HG02642 (cell line): Measurements from ENCODE around the gene ATP8A2.
A peak's percentile ranks its signal among the peaks of the same experiment; 100 is the strongest.

ENCODE experiments used
- ATAC-seq: cut with Tn5 transposase; IDR thresholded peaks from one replicate; pipeline ENCODE4 v1.9.1; 2021; ENCODE audit warnings: mild to moderate bottlenecking; ENCODE audit not compliant: unreplicated experiment, poor library complexity

The ATP8A2 gene

DNA sequence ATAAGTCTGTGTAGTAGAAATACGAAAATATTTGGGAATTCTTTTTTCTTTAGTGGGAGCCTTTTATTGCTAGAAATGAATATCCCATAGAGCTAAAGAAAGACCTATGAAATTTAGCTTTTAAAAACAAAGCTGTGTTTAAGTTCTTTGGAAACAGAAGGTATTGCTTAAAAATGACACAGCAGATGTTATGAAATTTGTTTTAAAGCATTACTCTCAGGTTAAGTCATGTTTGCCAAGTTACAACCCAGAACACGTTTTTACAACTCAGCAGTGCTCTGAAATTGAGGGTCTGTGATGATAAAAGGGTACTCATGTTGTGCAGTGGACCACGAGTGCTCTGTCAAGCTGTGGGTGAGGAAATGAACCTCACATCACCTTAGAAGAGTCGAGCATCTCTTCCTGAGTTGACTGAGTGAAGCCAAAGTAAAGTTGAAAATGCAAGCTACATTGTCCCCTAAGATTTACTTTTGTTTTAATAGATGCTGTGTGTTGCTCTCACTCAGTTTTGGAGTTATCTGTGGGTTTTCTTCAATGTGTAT, 519.0 kb downstream of the ATP8A2 start:
- no peak for ATAC-seq

DNA sequence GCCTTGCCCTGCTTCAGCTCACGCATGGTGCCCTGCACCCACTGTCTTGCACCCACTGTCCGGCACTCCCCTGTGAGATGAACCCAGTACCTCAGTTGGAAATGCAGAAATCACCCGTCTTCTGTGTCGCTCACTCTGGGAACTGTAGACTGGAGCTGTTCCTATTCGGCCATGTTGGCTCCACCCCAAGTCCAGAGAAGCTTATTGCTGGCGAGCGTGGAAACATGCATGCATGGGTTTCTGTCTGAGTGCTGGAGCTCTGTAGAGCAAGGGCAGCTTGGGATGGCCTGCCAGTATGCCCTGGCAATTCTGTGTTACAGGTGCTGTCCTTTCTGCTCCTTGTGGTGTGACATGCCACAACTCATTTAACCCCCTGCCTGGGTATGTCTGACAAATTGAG, 527.2 kb downstream of the ATP8A2 start:
- no peak for ATAC-seq

DNA sequence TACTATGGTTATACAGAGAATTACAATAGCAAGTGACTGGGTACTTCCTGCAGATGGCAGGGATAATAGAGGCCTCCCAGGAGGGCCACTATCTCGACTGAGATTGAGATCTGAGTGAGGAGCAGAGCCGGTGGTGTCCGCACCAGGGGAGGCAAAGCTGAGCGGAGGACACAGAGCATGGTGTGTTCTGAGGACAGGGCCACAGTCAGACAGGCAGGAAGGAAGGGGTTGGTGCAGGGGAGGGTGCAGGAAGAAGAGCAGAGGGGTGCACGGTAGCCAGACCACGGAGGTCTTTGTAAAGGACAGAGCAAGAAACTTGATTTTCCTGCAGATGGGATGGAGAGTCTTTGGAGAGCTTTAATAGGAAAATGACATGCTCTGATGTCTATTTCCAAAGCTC, 527.7 kb downstream of the ATP8A2 start:
- ATAC-seq = no peak

DNA sequence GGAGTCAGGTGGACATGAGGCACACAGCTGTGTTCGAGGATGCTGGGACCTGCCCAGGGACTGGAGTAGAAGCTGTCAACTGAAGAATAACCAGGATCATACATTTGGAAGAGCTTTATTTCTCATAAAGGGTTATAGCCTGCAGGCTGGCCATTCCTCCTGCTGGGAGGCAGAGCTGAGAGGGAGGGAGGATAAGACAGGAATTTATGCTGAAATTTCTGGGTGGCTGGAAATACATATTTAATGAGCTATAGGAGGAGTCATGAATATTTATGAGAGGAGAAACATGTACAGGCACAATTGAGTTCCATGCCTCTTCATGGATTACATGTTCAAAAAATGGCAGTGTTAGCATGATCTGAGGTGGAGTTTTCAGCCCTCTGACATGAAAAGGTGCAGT, 528.2 kb downstream of the ATP8A2 start:
- ATAC-seq = no peak

DNA sequence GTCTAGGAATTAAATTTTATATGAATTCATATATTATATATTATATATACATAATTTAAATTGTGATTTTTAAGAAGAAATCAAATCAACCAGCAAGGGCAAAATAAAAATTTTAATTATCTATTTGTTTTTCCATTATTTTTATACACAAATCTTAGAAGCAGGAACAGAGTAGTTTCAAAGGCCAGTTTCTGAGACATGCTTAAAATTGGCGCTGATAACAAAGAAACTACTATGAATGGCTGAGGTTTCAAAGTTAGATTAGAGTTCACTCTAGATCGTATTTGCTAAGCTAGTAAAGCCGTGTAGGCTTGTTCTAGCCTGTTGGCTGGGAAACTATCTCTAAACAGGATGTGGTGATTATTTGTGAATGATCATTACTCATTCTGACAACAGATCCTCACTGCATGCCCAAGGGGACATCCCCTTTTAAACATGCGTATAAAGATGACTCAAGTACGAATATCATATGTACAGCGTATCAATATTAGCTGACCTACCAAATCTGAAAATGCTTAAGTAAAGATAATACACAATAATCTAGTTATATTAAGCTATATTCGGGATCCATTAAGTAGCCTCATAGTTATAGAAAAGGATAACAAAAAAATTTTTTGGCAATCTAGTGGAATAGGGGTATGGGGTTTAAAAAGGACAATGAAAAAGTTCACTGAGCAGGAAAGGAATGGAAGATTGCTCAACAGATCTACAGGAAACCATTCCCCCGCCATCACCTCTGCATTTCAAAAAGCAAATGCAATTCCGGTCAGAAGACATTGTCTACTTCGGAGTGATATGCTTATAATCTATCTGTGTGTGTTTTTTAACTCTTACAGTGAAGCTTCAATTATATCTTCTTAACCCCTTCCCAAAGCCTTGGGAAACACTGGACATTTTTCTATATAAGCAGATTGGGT, 529.9 kb downstream of the ATP8A2 start:
- peak; percentile 73 for ATAC-seq

DNA sequence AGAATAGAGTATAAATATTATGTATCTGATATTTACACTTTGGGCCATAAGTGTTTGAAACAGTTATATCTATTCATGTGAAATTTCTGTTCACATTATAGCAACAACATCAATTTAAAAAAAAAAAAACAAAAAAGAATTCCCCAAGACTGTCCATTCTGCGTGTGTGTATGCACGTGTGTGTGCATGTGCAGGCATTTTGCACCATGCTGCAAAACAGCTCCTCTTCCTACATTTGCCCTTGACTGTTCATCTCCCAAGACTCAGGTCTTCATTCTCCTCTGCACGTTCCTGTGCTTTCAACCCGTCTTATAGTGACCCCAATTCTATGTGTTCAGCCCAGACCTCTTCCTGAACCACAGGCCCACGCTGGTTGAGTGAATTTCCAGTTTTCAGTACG, 530.7 kb downstream of the ATP8A2 start:
- no peak for ATAC-seq

DNA sequence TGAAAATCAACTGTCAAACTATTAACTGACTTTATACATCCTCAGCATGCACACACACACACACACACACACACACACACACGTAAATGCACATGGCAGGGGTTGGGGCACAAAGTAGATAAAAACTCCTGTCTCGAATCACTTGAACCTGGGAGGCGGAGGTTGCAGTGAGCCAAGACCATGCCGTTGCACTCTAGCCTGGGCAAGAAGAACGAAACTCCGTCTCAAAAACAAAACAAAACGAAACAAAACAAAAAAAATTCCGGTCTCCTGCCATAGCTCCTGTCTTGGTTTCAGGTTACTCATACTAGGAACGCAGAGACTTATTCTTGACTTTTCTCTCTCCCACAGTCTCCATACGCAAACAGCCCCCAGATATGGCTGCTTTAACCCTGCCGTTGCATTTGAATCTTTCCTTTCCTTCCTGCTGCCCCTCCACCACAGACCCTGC, 531.1 kb downstream of the ATP8A2 start:
- ATAC-seq = no peak

DNA sequence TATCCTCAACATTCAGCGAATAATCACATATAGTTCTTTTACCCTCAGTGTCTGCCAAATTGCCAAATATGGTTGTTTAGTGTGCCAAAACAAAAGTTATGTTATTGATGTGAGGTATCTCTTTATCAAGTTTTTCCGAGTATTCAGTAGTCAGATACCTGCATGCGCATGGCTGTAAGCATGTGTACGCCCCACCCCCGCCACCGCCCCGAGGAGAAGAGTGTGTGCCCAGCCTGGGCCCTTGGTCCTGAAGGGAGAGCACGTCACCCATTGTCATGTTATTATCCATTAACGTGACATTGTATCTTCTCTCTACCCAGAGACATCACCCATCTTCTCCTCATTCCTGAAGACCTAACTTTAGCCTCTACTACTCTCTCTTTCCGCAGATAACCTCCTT, 533.1 kb downstream of the ATP8A2 start:
- ATAC-seq = no peak

DNA sequence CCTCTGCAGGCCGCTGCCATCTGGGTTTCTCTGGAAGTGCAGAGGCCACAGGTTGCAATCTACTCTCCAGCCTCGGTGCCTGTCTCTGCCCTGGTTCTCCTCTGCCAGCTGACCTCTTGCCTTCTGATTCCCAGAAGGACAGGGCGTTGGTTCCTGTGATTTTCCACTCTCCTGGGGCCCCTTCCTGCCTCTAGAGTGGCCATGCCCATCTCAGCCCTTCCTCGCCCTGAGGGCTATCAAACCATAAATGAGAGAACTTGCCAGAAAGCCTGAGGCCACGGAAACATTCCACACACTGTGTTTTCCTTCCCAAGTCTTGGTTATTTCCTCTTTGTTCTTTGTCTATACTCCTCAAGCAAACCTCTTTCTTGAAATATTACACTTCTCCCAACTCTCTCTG, 533.8 kb downstream of the ATP8A2 start:
- ATAC-seq = no peak

DNA sequence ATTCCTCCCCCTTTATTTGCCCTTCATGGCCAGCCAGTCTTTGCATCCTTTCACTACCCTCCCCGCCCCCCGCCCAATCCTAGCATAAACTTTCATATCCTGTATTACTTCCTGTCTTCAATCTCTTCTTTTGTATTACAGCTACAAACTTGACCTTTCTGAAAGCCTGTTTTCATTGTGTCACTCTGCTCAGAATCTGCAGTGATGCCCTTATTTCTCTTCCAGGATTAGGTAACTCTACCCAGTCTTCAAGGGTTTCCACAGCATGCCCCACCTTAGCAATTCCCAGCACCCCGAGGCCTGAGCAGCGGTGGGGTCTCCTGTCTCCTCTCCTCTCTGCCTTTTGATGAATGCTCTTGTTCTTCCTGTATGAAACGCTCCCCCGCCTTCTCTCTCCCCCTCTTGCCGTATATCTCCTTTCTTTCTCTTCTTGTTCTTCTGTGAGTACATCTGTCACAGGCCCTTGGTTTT, 534.5 kb downstream of the ATP8A2 start:
- no peak for ATAC-seq

DNA sequence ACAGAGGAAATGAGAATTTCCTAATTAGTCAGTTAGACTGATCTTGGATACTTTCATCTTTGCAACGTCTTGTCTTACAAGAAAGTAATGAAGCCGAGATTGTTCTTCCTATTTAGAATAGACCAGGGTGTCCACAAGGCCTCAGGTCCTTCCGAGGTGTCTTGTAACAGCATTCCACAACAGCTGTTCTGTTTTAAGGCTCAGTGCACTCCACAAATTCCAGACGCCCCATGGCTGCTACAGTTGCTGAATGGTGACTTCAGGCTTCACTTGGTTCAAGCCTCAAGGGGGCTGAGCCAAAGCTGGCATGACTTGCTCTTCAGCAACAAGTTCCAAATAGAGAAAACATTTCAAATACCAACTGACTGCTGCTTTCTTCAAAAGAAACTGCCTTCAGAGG, 536.6 kb downstream of the ATP8A2 start:
- no peak for ATAC-seq

DNA sequence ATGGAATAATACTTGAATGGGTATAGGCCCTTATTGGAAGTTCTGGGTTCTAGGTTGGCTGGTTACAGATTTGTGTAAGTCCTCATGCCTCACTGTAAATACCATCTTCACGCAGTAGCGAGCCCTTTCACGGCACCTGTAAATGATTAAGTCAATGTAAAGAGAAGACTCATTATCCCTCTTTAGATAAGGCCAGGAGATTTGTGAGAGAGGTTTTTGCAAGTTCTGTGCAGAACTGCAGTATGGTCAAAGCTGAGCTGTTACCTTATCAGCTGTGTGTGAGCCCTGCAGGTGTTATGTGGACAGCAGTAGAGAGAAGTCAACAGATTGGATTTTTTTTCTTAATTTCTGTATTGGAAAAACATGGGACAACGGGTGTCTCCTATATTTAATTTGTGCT, 538.5 kb downstream of the ATP8A2 start:
- no peak for ATAC-seq

DNA sequence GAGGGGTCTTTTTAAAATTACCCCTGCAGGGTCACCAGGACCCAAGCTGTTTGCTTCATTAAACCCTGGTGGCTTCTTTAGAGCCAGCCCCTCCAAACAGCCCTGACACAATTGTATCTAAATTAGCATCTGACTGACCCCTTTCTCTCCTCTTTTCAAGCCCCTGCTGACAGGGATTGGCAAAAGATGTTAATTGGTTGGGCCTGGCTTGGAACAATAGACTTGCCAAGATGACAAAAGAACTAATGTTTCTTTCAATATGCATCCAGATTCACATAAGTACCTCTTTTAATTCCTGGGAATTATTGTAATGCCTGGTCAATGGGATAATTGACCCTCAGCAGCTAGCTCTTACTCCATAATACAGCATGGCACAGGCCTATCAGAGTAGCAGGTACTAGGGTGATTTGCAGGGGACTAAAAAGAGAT, 539.2 kb downstream of the ATP8A2 start:
- ATAC-seq = no peak

DNA sequence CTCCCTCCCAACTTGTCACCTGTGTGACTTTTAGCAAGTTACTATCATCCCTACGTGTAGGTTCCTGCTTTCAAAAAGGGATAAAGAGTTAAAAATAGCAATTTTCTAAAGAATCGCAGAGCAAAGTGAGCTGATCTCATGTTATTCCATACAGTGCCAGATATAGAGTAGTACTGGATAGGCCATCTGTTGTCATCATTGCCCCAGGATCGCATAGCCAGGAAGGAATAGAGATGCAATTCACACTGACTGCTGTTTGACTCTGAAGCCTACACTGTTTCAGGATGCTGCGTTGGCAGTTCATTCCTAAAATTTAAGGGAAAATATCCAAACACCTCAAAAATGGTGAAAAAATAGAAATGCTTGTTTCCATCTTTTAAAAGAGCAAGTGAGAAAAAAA, 541.2 kb downstream of the ATP8A2 start:
- no peak for ATAC-seq

DNA sequence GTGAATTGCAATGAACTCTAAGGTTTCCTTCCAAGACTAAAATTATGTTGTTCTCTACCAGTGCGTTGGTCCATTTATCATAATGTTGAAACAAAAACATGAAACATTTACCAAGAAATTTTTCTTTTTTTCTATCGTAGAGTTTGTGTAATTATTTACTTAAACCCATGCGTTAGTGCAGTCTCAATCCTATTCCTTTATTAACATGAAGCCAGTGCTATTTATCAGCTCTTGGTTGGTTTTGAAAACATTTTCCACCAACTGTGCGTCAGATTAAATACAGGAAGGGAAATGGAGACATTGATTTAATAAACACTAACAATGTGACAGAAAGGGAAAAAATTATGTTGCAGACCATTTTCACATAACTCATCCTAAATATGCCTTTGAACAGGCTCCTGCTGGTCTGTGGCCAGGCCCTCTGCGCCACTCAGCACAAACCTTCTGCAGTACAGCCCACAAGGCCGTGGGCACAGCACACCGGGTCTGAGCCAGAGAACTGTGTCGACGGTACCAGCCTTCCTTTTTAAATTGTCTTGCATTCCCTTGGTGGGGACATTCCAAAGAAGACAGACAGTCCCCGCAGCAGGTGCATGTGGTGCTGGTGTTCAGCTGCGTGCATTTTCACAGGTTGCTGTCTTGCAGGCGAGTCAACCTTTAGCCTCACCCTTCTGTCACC, 544.2 kb downstream of the ATP8A2 start:
- ATAC-seq = no peak

DNA sequence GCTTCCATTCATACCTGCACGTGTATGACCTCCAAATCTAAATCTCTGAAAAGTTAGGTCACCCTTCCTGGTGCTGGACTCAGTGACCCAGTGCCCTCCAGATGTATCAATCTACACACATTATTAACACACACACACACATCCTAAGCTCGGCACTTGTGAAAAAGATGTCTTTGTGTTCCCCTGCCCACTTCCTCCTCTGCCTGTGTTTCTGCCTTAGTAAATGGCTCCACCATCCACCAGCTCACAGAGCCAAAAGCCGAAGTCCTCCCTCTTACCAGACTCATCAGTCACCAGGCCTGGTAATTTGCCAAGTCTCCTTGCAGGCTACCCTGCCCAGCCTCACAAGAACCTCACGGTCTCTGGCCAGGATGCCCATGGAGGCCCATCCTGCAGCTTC, 548.5 kb downstream of the ATP8A2 start:
- no peak for ATAC-seq

DNA sequence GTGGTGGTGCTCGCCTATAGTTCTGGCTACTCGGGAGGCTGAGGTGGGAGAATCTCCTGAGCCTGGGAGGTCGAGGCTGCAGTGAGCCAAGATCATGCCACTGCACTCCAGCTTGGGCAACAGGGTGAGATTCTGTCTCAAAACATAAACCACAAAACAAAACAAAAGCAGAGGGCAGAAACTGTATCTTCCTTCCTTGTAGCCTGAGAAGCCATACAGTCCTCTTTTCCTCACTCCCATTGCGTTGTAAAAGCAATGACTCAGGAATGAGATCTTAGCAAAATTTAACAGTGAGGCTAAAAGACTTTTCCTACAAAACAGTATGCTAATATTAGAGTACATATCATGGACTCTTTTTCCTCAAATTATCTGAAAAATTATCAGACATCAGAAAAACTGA, 549.2 kb downstream of the ATP8A2 start:
- ATAC-seq = no peak

DNA sequence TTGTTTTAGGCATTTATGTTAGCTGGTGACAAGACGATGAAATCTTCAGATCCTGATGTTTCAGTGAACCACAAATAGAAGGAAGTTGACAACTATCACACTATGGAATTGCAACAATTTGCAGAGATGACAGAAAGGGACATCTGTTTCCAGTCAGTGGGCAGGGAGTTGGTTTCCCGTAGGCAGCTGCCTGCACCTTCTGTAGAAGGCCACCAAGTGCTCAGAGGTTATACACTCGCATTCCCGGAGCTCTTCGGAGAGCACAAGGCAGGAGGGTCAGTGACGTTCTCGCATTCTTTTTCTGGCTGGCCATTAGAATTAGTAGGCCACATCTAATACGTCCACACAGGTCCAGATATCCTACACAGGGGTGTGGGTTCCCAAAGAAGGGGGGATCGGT, 550.6 kb downstream of the ATP8A2 start:
- no peak for ATAC-seq

DNA sequence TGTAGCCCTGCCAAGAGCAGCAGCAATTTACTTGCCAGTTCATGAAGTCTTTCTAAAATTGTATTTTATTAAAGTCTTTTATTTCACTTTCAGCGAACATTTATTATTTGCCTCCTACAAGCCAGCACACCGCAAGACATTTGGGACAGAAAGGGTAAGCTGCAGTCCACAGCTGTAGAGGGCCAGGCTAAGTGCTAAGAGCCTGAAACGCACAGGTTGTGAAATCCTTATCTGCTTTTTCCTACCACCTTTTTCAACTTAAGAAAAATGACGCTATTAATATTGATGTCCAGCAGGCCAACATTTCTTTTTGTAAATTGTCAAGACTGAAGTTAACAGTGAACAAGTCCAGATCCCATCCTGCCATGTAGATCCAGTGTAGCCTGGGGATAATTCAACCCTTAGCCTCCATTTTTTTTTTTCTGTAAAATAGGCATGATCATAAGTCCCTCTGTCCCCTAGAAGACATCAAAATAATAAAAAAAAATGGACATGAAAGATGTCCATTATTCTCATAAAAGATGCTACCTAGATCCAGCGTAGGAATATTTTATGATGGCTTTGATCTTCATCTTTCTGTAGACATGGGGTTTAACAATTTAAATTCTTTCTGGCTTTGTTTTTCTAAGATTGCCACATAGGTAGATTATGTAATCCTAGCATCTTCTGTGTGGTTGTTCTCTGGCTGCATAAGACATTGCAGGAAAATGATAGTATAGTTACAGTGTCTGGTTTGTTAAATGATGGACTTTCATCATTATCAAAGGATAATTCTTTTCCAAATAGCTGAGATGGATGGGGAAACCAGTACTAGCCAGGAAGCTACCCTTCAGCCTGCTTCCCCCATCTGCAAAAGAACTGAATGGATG, 551.7 kb downstream of the ATP8A2 start:
- no peak for ATAC-seq

DNA sequence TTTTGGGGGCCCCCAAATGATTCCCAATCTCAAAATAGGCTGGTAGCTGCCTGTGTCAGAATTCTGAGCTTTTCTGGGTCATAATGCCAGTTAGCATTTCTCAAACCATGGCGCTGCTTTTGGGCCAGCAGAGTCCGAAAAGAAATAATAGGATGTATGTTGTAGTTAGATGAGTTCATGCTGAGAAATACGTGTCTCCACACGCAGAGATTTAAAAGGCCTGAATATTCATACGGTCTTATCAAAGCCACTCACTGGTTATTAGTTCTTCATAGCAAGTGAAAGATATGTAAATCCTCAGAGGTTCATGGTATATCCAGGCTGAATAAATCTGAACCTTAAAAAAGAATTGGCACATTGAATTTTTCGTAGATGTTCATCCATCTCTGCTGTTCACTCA, 555.6 kb downstream of the ATP8A2 start:
- ATAC-seq = no peak
